ENCODE data around the gene RNF113A.

- no peak for TF ChIP-seq POLR2A (IDR thresholded peaks at IDR 0.05)
- TF ChIP-seq CTCF (IDR thresholded peaks at IDR 0.05), result no peak
Measured at GRCh38 chrX:119828446-119828845, 43.1 kb downstream of the RNF113A start.
